PC-9 (cell line): ENCODE measurements around the gene PA2G4. TPM values are rescaled to one million over a fixed set of nuclear protein-coding genes. Genes with fewer than 3 reads are reported as not detected.

ENCODE experiments used
- BruUV-seq: library from RNA; stranded (reverse); fragments of 400-500 nt; replicated peaks from 2 replicates; lab custom pipeline; 2021; lab: Mats Ljungman, UMichigan
- CTCF ChIA-PET: fragments of 300-600 bp; sonication (Branson Sonifier 250); formaldehyde crosslinking; loops from one replicate; lab custom pipeline; 2022; ENCODE audit warnings: antibody characterized with exemption; lab: Charles Lee
- POLR2A ChIA-PET: fragments of 300-600 bp; sonication (Branson Sonifier 250); formaldehyde crosslinking; loops from one replicate; lab custom pipeline; 2022; ENCODE audit warnings: antibody characterized with exemption; ENCODE audit not compliant: unreplicated experiment; lab: Charles Lee
- DNase-seq, 2 experiments: peaks; one replicate each; pipeline versions ENCODE4 v3.0.0 to v3.0.0-alpha.2; 2015 to 2022; ENCODE audit warnings: mixed read lengths in 1 of 2
- H2AFZ ChIP-seq: fragments of 200-600 bp; sonication (generic); 2 replicates; pipeline ENCODE4 v1.8.1; 2017; ENCODE audit warnings: antibody characterized with exemption
- H3F3A ChIP-seq: fragments of 200-600 bp; sonication (generic); 2 replicates; pipeline ENCODE4 v1.8.1; 2017; ENCODE audit warnings: antibody characterized with exemption, mild to moderate bottlenecking, low read depth; ENCODE audit not compliant: insufficient read depth
- H3K27ac ChIP-seq: fragments of 200-600 bp; sonication (generic); 2 replicates; pipeline ENCODE4 v1.6.1; 2016; ENCODE audit warnings: mixed run types
- H3K27me3 ChIP-seq: fragments of 200-600 bp; sonication (generic); 2 replicates; pipeline ENCODE4 v1.6.1; 2016; ENCODE audit warnings: low read depth, mixed run types; ENCODE audit not compliant: insufficient read depth
- H3K36me3 ChIP-seq: fragments of 200-600 bp; sonication (generic); 2 replicates; pipeline ENCODE4 v1.6.1; 2016; ENCODE audit warnings: low read depth, mixed run types
- H3K4me1 ChIP-seq: fragments of 200-600 bp; sonication (generic); replicated peaks from 2 replicates; pipeline ENCODE4 v1.6.1; 2016; ENCODE audit warnings: mixed run types; ENCODE audit not compliant: insufficient read depth
- H3K4me2 ChIP-seq: fragments of 200-600 bp; sonication (generic); 2 replicates; pipeline ENCODE4 v1.6.1; 2017; ENCODE audit warnings: mixed run types
- H3K4me3 ChIP-seq: fragments of 200-600 bp; sonication (generic); 2 replicates; pipeline ENCODE4 v1.6.1; 2016; ENCODE audit warnings: mixed run types
- H3K79me2 ChIP-seq: fragments of 200-600 bp; sonication (generic); 2 replicates; pipeline ENCODE4 v1.6.1; 2017; ENCODE audit warnings: low read depth, mixed run types
- H3K9me2 ChIP-seq: fragments of 200-600 bp; sonication (generic); 2 replicates; pipeline ENCODE4 v1.8.1; 2017; ENCODE audit warnings: mild to moderate bottlenecking; ENCODE audit not compliant: insufficient read depth
- H3K9me3 ChIP-seq: fragments of 200-600 bp; sonication (generic); 2 replicates; pipeline ENCODE4 v1.8.1; 2016; ENCODE audit warnings: low read depth; ENCODE audit not compliant: insufficient read depth
- H4K20me1 ChIP-seq: fragments of 200-600 bp; sonication (generic); 2 replicates; pipeline ENCODE4 v1.8.1; 2017; ENCODE audit not compliant: insufficient read depth
- CTCF ChIP-seq: fragments of 200-600 bp; sonication (generic); conservative IDR thresholded peaks from 2 replicates; pipeline ENCODE4 v1.6.1; 2017; ENCODE audit warnings: mixed run types, antibody characterized with exemption, mild to moderate bottlenecking, moderate library complexity
- EZH2 ChIP-seq: fragments of 200-600 bp; sonication (generic); IDR thresholded peaks from 2 replicates; pipeline ENCODE4 v1.8.0; 2017; ENCODE audit warnings: antibody characterized with exemption, low read depth
- intact Hi-C: fragments of 100-400 bp; cut with micrococcal nuclease; formaldehyde crosslinking; loops from one replicate; pipeline ENCODE4 v1.10.0; 2022; ENCODE audit not compliant: unreplicated experiment
- total RNA-seq: library from RNA; stranded (reverse); gene quantifications from 2 replicates; pipeline ENCODE4 v1.2.3, GENCODE V29; 2021

PA2G4 gene
- total RNA-seq, 1 experiment from 2014 or later = 159 TPM

- Histone ChIP-seq H3K27ac (peak overlapping the region; percentile 86), H3K9me3 (no peaks in the 10 kb centered on the region), H3K4me3 (peak overlapping the region; percentile 69), H3F3A (peaks cover 21% of the 10 kb centered on the region), H2AFZ (peak overlapping the region; percentile 93), H4K20me1 (peaks cover 6% of the 10 kb centered on the region; the same call in 1 of the 2 replicates), H3K9me2 (no peaks in the 10 kb centered on the region), H3K4me1 (peaks cover 26% of the 10 kb centered on the region), H3K4me2 (peak overlapping the region; percentile 93), H3K36me3 (no peaks in the 10 kb centered on the region), H3K27me3 (no peaks in the 10 kb centered on the region), H3K79me2 (peaks cover 32% of the 10 kb centered on the region)
- CTCF ChIA-PET = no interaction called here
- DNase-seq = no peak
- BruUV-seq = no TSS peak
- TF ChIP-seq CTCF (no peak), EZH2 (no peak)
- POLR2A ChIA-PET = interaction anchor here (0.9 kb wide), 1 partner anchor 394 kb away, joined by 7 read pairs; no protein-coding TSS in a partner anchor
- intact Hi-C loops = loop anchor here (2.0 kb wide), 1 partner anchor 32 kb away; no protein-coding TSS in a partner anchor
These were observed 25.9 kb upstream of the PA2G4 start for GRCh38 chr12:56078427-56078826.

- H3K79me2 ChIP-seq = peaks cover 39% of the 10 kb centered on the region
- no peaks in the 10 kb centered on the region for H3K27me3 ChIP-seq
- peak overlapping the region; percentile 69 for H3K4me3 ChIP-seq
- CTCF ChIA-PET = interaction anchor here (0.7 to 1.0 kb wide), 2 partner anchors 28 to 83 kb away, joined by 3 to 9 read pairs; no protein-coding TSS in a partner anchor
- DNase-seq = peak; percentile 74 to 91
- H3K9me3 ChIP-seq = no peaks in the 10 kb centered on the region
- no peaks in the 10 kb centered on the region for H3K36me3 ChIP-seq
- intact Hi-C loops = loop anchor here (1.0 to 2.0 kb wide), 3 partner anchors 25 to 37 kb away; partner anchors contain the start of genes PA2G4 and RPL41
- BruUV-seq = TSS peak; percentile 89
- POLR2A ChIA-PET = interaction anchor here (0.9 kb wide), 1 partner anchor 394 kb away, joined by 7 read pairs; no protein-coding TSS in a partner anchor
- peak overlapping the region; percentile 93 for H2AFZ ChIP-seq
- H3K27ac ChIP-seq = peak overlapping the region; percentile 86
- peak overlapping the region; percentile 93 for H3K4me2 ChIP-seq
- peaks cover 20% of the 10 kb centered on the region for H3F3A ChIP-seq
- no peaks in the 10 kb centered on the region for H3K9me2 ChIP-seq
- TF ChIP-seq EZH2 (no peak), CTCF (peak; percentile 74)
- peaks cover 26% of the 10 kb centered on the region for H3K4me1 ChIP-seq
- peaks cover 6% of the 10 kb centered on the region; the same call in 1 of the 2 replicates for H4K20me1 ChIP-seq
These were observed 25.2 kb upstream of the PA2G4 start for GRCh38 chr12:56078931-56079722.

GRCh38 chr12:56079723-56080555 is 24.4 kb upstream of the PA2G4 start, which contains the start of gene ERBB3:
Gene ERBB3, plus strand, starts transcription at chr12:56080165. Its CDS starts 136 bp downstream, at chr12:56080301.
- peak within 1 kb of the TSS; percentile 69 for H3K4me3 ChIP-seq
- no peak for TF ChIP-seq CTCF
- TF ChIP-seq EZH2 = no peak
- POLR2A ChIA-PET = interaction anchor here (0.6 to 1.0 kb wide), 3 partner anchors 15 to 147 kb away, joined by 3 to 13 read pairs (median 4); partner anchors contain the start of gene SUOX
- H3K27ac ChIP-seq = peak within 1 kb of the TSS; percentile 86
- peaks cover 27% of the 10 kb centered on the region for H3K4me1 ChIP-seq
- peak; percentile 79 to 92 for DNase-seq
- H3K79me2 ChIP-seq = peaks cover 44% of the 10 kb centered on the region
- peaks cover 6% of the 10 kb centered on the region for H3K36me3 ChIP-seq
- peak within 1 kb of the TSS; percentile 93 for H2AFZ ChIP-seq
- peak within 1 kb of the TSS; percentile 93 for H3K4me2 ChIP-seq
- intact Hi-C loops = loop anchor here (1.0 to 2.0 kb wide), 3 partner anchors 24 to 36 kb away; partner anchors contain the start of genes PA2G4 and RPL41
- peaks cover 18% of the 10 kb centered on the region for H3F3A ChIP-seq
- no peaks in the 10 kb centered on the region for H3K9me2 ChIP-seq
- CTCF ChIA-PET = interaction anchor here (0.6 to 1.0 kb wide), 3 partner anchors 29 to 84 kb away, joined by 3 to 9 read pairs (median 3); no protein-coding TSS in a partner anchor
- H3K27me3 ChIP-seq = no peaks in the 10 kb centered on the region
- no TSS peak for BruUV-seq
- no peaks in the 10 kb centered on the region for H3K9me3 ChIP-seq
- peaks cover 6% of the 10 kb centered on the region; the same call in 1 of the 2 replicates for H4K20me1 ChIP-seq
